ENCODE results near the gene CHRM4.

The CHRM4 gene

DNA sequence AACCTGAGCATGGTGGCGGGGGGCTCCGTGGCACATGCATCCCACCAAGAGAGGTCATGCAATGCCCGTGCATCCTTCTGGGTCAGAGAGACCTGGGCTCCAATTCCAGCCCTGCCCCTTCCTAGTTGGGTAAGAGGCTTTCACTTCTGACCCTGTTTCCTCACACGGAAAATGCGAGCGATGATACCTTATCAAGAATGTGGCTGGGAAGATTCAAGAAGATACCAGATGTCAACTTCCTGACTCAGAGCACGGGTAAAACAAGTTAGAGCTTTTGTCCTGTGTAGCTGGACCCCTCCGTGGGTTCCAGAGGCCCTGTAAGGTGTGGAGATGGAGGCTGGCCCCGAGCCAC is 53.0 kb downstream of the CHRM4 start:
- Histone ChIP-seq H3K4me3 (IDR thresholded peaks at IDR 0.05; ENCODE audit: insufficient read depth, low read depth, low read length) (no peak overlapping the region), H3K79me2 (ENCODE audit: insufficient read depth, low read depth) (no peaks in the 10 kb centered on the region), H3K9ac (no peak overlapping the region), H3K4me1 (ENCODE audit: low read depth, poor library complexity, severe bottlenecking) (no peaks in the 10 kb centered on the region), H3K4me2 (no peak overlapping the region), H3K36me3 (ENCODE audit: insufficient read depth) (no peaks in the 10 kb centered on the region), H3K27ac (no peak overlapping the region), H3K27me3 (ENCODE audit: insufficient read depth, low read depth) (peaks cover 30% of the 10 kb centered on the region), H2AFZ (ENCODE audit: low read depth) (no peak overlapping the region), H4K20me1 (ENCODE audit: insufficient read depth) (no peaks in the 10 kb centered on the region)
- TF ChIP-seq, protein P1, sequence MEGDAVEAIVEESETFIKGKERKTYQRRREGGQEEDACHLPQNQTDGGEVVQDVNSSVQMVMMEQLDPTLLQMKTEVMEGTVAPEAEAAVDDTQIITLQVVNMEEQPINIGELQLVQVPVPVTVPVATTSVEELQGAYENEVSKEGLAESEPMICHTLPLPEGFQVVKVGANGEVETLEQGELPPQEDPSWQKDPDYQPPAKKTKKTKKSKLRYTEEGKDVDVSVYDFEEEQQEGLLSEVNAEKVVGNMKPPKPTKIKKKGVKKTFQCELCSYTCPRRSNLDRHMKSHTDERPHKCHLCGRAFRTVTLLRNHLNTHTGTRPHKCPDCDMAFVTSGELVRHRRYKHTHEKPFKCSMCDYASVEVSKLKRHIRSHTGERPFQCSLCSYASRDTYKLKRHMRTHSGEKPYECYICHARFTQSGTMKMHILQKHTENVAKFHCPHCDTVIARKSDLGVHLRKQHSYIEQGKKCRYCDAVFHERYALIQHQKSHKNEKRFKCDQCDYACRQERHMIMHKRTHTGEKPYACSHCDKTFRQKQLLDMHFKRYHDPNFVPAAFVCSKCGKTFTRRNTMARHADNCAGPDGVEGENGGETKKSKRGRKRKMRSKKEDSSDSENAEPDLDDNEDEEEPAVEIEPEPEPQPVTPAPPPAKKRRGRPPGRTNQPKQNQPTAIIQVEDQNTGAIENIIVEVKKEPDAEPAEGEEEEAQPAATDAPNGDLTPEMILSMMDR (conservative IDR thresholded peaks at IDR 0.05; ENCODE audit: low read depth, low read length), result no peak

DNA sequence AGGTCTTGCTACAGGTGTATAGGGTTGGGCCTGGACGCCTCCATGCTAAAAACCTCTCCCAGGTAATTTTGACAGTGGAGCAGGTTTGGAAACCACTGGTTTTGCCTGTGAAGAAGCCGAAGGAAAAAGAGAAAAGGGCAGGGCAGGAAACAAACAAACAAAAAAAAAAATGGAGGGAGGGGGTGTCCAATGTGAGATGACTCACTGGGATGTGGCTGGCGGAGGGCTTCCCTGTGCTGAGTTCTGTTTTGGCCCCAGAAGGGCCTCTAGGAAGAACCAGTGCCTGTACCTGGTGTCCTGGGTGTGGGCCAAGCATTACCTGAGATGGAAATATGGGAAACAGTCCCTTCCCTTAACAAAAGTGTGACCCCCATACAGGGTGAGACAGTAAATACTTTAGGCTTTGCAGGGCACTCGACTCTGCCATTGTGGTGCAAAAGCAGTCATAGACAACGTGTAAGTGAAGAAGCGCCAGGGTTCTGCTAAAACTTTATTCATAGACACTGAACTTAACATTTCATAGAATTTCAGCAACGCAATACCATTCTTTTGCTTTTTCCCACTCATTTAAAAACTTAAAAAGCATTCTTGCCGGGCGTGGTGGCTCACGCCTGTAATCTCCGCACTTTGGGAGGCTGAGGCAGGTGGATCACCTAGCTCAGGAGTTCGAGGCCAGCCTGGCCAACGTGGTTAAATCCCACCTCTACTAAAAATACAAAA is 53.8 kb downstream of the CHRM4 start:
- H3K4me2 ChIP-seq, result no peak overlapping the region
- H3K4me3 ChIP-seq (IDR thresholded peaks at IDR 0.05; ENCODE audit: insufficient read depth, low read depth, low read length), result no peak overlapping the region
- H2AFZ ChIP-seq (ENCODE audit: low read depth), result no peak overlapping the region
- no peaks in the 10 kb centered on the region for H3K79me2 ChIP-seq (ENCODE audit: insufficient read depth, low read depth)
- no peak overlapping the region for H3K9ac ChIP-seq
- H3K4me1 ChIP-seq (ENCODE audit: low read depth, poor library complexity, severe bottlenecking), result no peaks in the 10 kb centered on the region
- no peak overlapping the region for H3K27ac ChIP-seq
- H3K36me3 ChIP-seq (ENCODE audit: insufficient read depth), result no peaks in the 10 kb centered on the region
- peaks cover 23% of the 10 kb centered on the region for H3K27me3 ChIP-seq (ENCODE audit: insufficient read depth, low read depth)
- TF ChIP-seq, protein P1 (conservative IDR thresholded peaks at IDR 0.05; ENCODE audit: low read depth, low read length), result no peak
- no peaks in the 10 kb centered on the region for H4K20me1 ChIP-seq (ENCODE audit: insufficient read depth)

DNA sequence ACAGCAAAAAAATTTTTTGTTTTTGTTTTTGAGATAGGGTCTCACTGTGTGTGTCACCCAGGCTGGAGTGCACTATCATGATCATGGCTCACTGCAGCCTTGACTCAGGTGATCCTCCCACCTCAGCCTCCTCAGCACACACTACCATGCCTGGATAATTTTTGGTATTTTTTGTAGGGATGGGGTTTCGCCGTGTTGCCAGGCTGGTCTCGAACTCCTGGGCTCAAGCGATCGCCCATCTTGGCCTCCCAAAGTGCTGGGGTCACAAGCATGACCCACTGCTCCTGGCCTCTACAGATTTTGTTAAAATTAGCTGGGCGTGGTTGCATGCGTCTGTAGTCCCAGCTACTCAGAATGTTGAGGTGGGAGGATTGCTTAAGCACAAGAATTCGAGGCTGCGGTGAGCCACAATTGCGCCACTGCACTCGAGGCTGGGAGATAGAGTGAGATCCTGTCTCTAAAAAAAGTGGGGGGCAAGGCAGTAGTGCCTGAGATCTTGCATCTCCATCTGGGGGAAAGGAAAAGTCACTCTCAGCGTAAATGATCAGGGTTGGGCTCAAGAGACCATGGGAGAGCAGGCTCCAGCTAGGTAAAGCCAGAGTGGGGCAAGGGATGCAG is 54.9 kb downstream of the CHRM4 start:
- H3K27me3 ChIP-seq (ENCODE audit: insufficient read depth, low read depth), result peaks cover 25% of the 10 kb centered on the region
- no peak overlapping the region for H2AFZ ChIP-seq (ENCODE audit: low read depth)
- no peaks in the 10 kb centered on the region for H3K4me1 ChIP-seq (ENCODE audit: low read depth, poor library complexity, severe bottlenecking)
- no peaks in the 10 kb centered on the region for H3K79me2 ChIP-seq (ENCODE audit: insufficient read depth, low read depth)
- no peak overlapping the region for H3K27ac ChIP-seq
- H3K9ac ChIP-seq, result no peak overlapping the region
- no peak overlapping the region for H3K4me3 ChIP-seq (IDR thresholded peaks at IDR 0.05; ENCODE audit: insufficient read depth, low read depth, low read length)
- H3K4me2 ChIP-seq, result no peak overlapping the region
- H4K20me1 ChIP-seq (ENCODE audit: insufficient read depth), result no peaks in the 10 kb centered on the region
- H3K36me3 ChIP-seq (ENCODE audit: insufficient read depth), result no peaks in the 10 kb centered on the region
- TF ChIP-seq, protein P1 (conservative IDR thresholded peaks at IDR 0.05; ENCODE audit: low read depth, low read length), result no peak

DNA sequence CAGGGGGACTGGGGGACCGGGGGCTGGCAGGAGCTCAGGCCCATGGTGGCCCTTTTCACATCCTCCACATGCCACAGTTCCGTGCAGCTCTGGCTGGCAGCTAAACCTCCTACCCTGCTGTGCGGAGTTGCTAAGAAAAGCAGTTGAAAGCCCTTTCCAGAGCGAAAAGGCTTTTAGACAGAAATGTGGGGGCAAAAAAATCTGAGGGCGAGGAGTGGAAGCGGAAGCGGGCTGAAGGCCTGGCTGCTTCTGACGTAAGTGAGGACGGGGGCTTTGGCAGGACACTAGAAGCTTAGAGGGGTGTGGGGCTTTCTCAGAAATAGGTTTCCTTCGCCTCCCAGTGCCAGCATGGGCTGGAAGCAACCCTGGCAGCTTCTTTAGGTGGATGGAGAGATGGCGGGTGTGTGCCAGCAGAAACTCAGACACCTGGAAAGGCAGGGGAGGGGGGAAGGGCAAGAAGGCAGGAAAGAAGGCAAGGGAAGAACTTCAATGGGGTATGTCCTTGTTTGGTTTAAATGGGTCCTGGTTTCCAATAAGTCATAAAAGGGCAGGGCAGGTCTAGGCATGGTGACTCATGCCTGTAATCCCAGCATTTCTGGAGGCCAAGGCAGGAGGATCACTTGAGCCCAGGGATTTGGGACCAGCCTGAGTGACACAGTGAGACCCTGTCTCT is 55.5 kb downstream of the CHRM4 start:
- H3K36me3 ChIP-seq (ENCODE audit: insufficient read depth), result no peaks in the 10 kb centered on the region
- no peak overlapping the region for H3K9ac ChIP-seq
- no peaks in the 10 kb centered on the region for H3K79me2 ChIP-seq (ENCODE audit: insufficient read depth, low read depth)
- no peak overlapping the region for H3K4me2 ChIP-seq
- H4K20me1 ChIP-seq (ENCODE audit: insufficient read depth), result no peaks in the 10 kb centered on the region
- no peak overlapping the region for H3K27ac ChIP-seq
- peaks cover 30% of the 10 kb centered on the region; the same call in 1 of the 2 replicates for H3K27me3 ChIP-seq (ENCODE audit: insufficient read depth, low read depth)
- H3K4me3 ChIP-seq (IDR thresholded peaks at IDR 0.05; ENCODE audit: insufficient read depth, low read depth, low read length), result no peak overlapping the region
- TF ChIP-seq, protein P1 (conservative IDR thresholded peaks at IDR 0.05; ENCODE audit: low read depth, low read length), result no peak
- H2AFZ ChIP-seq (ENCODE audit: low read depth), result no peak overlapping the region
- H3K4me1 ChIP-seq (ENCODE audit: low read depth, poor library complexity, severe bottlenecking), result no peaks in the 10 kb centered on the region
